Measurements from ENCODE around the gene CEP250.

The CEP250 gene

DNA sequence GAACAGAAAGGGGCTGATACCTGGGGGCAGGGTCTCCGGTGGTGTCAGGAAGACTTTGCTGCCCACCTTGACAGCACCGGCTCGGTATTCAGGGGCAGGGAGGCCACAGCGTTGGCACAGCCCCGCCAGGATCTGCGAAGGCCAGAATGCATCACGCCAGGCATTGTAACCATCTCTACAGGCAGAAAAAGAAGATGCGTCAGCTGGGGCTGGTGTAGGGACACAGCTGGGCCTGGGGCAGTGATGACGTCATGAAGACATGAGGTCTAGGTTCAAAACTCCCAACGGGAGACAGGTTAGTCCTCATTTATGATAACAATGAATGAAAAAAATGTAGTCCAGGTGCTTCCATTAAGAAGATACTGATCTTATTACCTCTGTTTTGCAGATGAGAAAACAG lies 108.4 kb downstream of the CEP250 start:
- DNase-seq, result no peak

DNA sequence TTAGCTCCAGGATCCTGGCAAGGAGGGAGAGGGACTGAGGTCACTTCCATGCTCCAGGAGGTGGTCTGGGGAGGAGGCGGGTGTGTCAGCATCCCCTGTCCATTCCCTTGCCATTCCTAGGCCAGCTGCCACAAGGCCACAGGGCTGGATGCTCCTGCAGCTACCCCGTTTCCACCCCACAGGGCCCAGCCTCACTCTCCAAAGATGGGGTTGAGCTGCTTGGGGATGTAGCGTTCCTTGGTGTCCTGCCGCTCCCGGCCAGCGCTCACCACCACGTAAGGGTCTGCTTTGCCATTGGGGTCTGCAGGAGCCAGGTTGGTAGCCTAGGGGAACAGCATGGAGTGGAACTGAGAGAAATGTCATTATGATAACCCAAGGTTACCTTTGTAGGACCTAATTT lies 109.5 kb downstream of the CEP250 start:
- no peak for DNase-seq

DNA sequence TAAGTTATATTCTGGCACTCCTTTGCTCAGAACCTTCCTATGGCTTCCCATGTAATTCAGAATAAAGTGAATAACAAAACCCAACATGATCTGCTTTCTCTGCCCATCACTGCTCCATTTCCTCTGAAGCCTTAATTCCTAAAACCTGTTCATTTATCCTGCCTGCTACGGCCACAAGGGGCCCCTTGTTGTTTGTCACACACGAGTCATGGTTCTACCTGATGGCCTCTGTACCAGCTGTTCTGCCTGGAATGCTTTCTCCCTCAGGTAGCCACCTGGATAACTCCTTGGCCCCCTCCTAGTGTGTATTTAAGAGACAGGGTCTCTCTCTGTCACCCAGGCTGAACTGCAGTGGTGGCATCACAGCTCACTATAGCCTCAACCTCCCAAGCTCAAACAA lies 113.2 kb downstream of the CEP250 start:
- DNase-seq, result no peak

All from CD4-positive, alpha-beta T cell treated with Interleukin-4 for 4 hours (primary cell).